Stimulated activated CD4-positive, alpha-beta T cell treated with anti-CD3 and anti-CD28 coated beads, Interleukin-1b, Interleukin-23, amount 100 ng/mL, for 4 hours (primary cell): Measurements from ENCODE around the gene GTPBP6.
"Not testable (repeated sequence)": the region's sequence is repeated elsewhere in the genome, so short reads cannot be mapped to it uniquely, and the experiment has no call there.

Source experiments
- DNase-seq, 2 donors: peaks; one replicate each; pipeline ENCODE4 v3.0.0-alpha.2; 2020; ENCODE audit warnings: low read depth in 2 of 2

GTPBP6 gene

GRCh38 chrX:265502-265901, 53.1 kb downstream of the GTPBP6 start:
- DNase-seq, result no peak

GRCh38 chrX:264634-265455, 53.8 kb downstream of the GTPBP6 start:
- no peak for DNase-seq

GRCh38 chrX:264006-264405, 54.6 kb downstream of the GTPBP6 start:
- DNase-seq, result not testable (repeated sequence)

GRCh38 chrX:262381-262909, 56.2 kb downstream of the GTPBP6 start:
- no peak for DNase-seq

- no peak for DNase-seq
These were observed 56.7 kb downstream of the GTPBP6 start for GRCh38 chrX:261919-262352.

- no peak for DNase-seq
These were observed 57.3 kb downstream of the GTPBP6 start for GRCh38 chrX:261167-261918.

GRCh38 chrX:259692-260355, 58.8 kb downstream of the GTPBP6 start:
- DNase-seq, result no peak

- DNase-seq, result no peak
These were observed 60.1 kb downstream of the GTPBP6 start for GRCh38 chrX:258291-259040.

GRCh38 chrX:257681-258289, 60.8 kb downstream of the GTPBP6 start:
- DNase-seq, result no peak

- not testable (repeated sequence) for DNase-seq
These were observed 61.5 kb downstream of the GTPBP6 start for GRCh38 chrX:257054-257453.

GRCh38 chrX:255923-256331, 62.7 kb downstream of the GTPBP6 start:
- no peak for DNase-seq
